K562 (cell line): ENCODE measurements around the gene SERPINE2. TPM values are rescaled to one million over a fixed set of nuclear protein-coding genes. Genes with fewer than 3 reads are reported as not detected.
"Not testable (repeated sequence)": the region's sequence is repeated elsewhere in the genome, so short reads cannot be mapped to it uniquely, and the experiment has no call there.

Experiments
- ATAC-seq: fragments of 200-7000 bp; cut with Tn5 transposase; 3 replicates; pipeline ENCODE4 v1.9.1; 2020; ENCODE audit warnings: moderate library complexity
- BruUV-seq: library from RNA; stranded (reverse); fragments of 400-500 nt; replicated peaks from 2 replicates; lab custom pipeline; 2021; lab: Mats Ljungman, UMichigan
- CTCF ChIA-PET: fragments of 300-600 bp; formaldehyde crosslinking; extraction: SDS; loops from one replicate; lab custom pipeline; 2021; ENCODE audit warnings: low intra/inter-chr PET ratio; lab: Yijun Ruan, JAX
- POLR2A ChIA-PET: fragments of 300-600, 350-650 bp; sonication (Branson Sonifier 250); formaldehyde crosslinking; extraction: SDS; loops from one replicate; lab custom pipeline; 2021; ENCODE audit warnings: antibody characterized with exemption, inconsistent platforms; lab: Yijun Ruan, JAX
- DNase-seq, 4 experiments: peaks; one replicate each; pipeline versions ENCODE4 v3.0.0 to v3.0.0-alpha.2; 2011 to 2018; ENCODE audit warnings: low spot score in 3 of 4, mixed read lengths in 3 of 4; ENCODE audit errors: extremely low read depth in 1 of 4
- FAIRE-seq: peaks from 2 replicates; lab custom pipeline; 2011; peaks lifted over from hg19 to GRCh38; lab: Jason Lieb, UNC
- H2AFZ ChIP-seq: 2 replicates; pipeline ENCODE4 v1.6.0; 2011; ENCODE audit warnings: low read depth, low read length, control low read depth, inconsistent platforms
- H3K27ac ChIP-seq: fragments of 200-600 bp; 3 replicates; pipeline ENCODE4 v1.8.0; 2011; ENCODE audit warnings: low read depth, mild to moderate bottlenecking, control low read depth, inconsistent platforms, low read length, moderate library complexity, mixed read lengths; ENCODE audit errors: extremely low read depth
- H3K27me3 ChIP-seq, 2 experiments: fragments of 300-600 bp in 1 of 2; 2 replicates in 1 of 2; 3 replicates in 1 of 2; pipeline versions ENCODE4 v1.6.0 to v1.8.0; 2011; ENCODE audit warnings: inconsistent platforms in 2 of 2, low read length in 2 of 2, mild to moderate bottlenecking in 1 of 2, mixed read lengths in 1 of 2, moderate library complexity in 1 of 2; ENCODE audit not compliant: control insufficient read depth in 2 of 2, insufficient read depth in 2 of 2
- H3K36me3 ChIP-seq: fragments of 300-600 bp; 3 replicates; pipeline ENCODE4 v1.8.0; 2011; ENCODE audit warnings: mild to moderate bottlenecking, low read length, inconsistent platforms; ENCODE audit not compliant: control insufficient read depth, insufficient read depth
- H3K4me1 ChIP-seq, 2 experiments: fragments of 200-600 bp in 1 of 2; replicated peaks in 1 of 2; 2 replicates in 1 of 2; 3 replicates in 1 of 2; pipeline versions ENCODE4 v1.5.1 to v1.8.0; 2011; ENCODE audit warnings: inconsistent platforms in 2 of 2, low read length in 2 of 2, mild to moderate bottlenecking in 1 of 2, mixed read lengths in 1 of 2, moderate library complexity in 1 of 2; ENCODE audit not compliant: control insufficient read depth in 2 of 2, insufficient read depth in 2 of 2
- H3K4me2 ChIP-seq: 2 replicates; pipeline ENCODE4 v1.6.1; 2011; ENCODE audit warnings: low read length, control low read depth, inconsistent platforms, mixed read lengths; ENCODE audit not compliant: insufficient read depth
- H3K4me3 ChIP-seq: fragments of 200-600 bp; sonication (generic), shearing (Covaris generic); 2 replicates; pipeline ENCODE4 v1.5.1; 2016; ENCODE audit warnings: control low read depth, inconsistent platforms
- H3K79me2 ChIP-seq: fragments of 200-600 bp; 3 replicates; pipeline ENCODE4 v1.8.0; 2011; ENCODE audit warnings: low read length, inconsistent platforms; ENCODE audit not compliant: control insufficient read depth, insufficient read depth
- H3K9ac ChIP-seq, 2 experiments: 2 replicates each; pipeline versions ENCODE4 v1.6.0 to v1.6.1; 2011; ENCODE audit warnings: low read depth in 2 of 2, low read length in 2 of 2, control low read depth in 1 of 2, inconsistent platforms in 1 of 2, mild to moderate bottlenecking in 1 of 2, mixed read lengths in 1 of 2; ENCODE audit not compliant: insufficient read depth in 1 of 2
- H3K9me1 ChIP-seq: one replicate; pipeline ENCODE4 v1.6.0; 2011; ENCODE audit warnings: inconsistent platforms, mild to moderate bottlenecking, low read length, moderate library complexity; ENCODE audit not compliant: control insufficient read depth, insufficient read depth
- H3K9me3 ChIP-seq: replicated peaks from 2 replicates; pipeline ENCODE4 v1.5.1; 2011; ENCODE audit warnings: low read depth, low read length, inconsistent platforms; ENCODE audit not compliant: control insufficient read depth, insufficient read depth
- H4K20me1 ChIP-seq: replicated peaks from 2 replicates; pipeline ENCODE4 v1.6.1; 2011; ENCODE audit warnings: low read length, inconsistent platforms, mixed read lengths; ENCODE audit not compliant: control insufficient read depth, insufficient read depth
- CC2D1A ChIP-seq: fragments of 450-650 bp; IDR thresholded peaks from 2 replicates; pipeline ENCODE4 v1.6.1; 2017; ENCODE audit warnings: mild to moderate bottlenecking
- MYNN ChIP-seq, 2 experiments: sonication (generic); formaldehyde crosslinking in 1 of 2; IDR thresholded peaks; 2 replicates each; pipeline versions ENCODE4 v1.5.0 to v1.6.1; 2016 to 2020; ENCODE audit warnings: antibody characterized with exemption in 1 of 2, missing genetic modification reagents in 1 of 2
- TRIM24 ChIP-seq, 2 experiments: fragments of 450-650 bp; IDR thresholded peaks; 2 replicates each; pipeline ENCODE4 v1.6.1; 2016
- WGBS: fragments of 100-300 bp; shearing (Covaris generic); methylation state at CpG from one replicate; pipeline ENCODE4 v1.1.6; 2016; ENCODE audit warnings: low coverage, mixed read lengths; ENCODE audit not compliant: insufficient coverage; ENCODE audit errors: missing lambda C conversion rate; 5-methylcytosine and 5-hydroxymethylcytosine counted together
- in situ Hi-C: fragments of 300-500 bp; cut with MboI; formaldehyde crosslinking; loops from 4 replicates; pipeline ENCODE4 v1.15.0; 2018; ENCODE audit warnings: inconsistent platforms, mixed read lengths
- intact Hi-C: fragments of 100-400 bp; cut with micrococcal nuclease; formaldehyde crosslinking; loops from 2 replicates; pipeline ENCODE4 v1.14.2; 2022
- polyA plus RNA-seq, 8 experiments: library from polyadenylated mRNA; depleted of rRNA in 4 of 8; stranded (reverse) in 5 of 8; unstranded in 3 of 8; fragments of >200 nt; fragmentation: Nextera tagmentation in 2 of 8; fragmentation: Illumina TruSeq in 1 of 8; extraction: Ambion mirVana in 2 of 8; extraction: Trizol in 1 of 8; gene quantifications; 2 replicates each; pipeline versions ENCODE4 v1.2.1 to v1.2.3, GENCODE V29; 2011 to 2014; ENCODE audit warnings: inconsistent platforms in 1 of 8, missing spikeins in 1 of 8
- total RNA-seq, 7 experiments: library from RNA; depleted of rRNA in 6 of 7; stranded (reverse); fragments of >200 nt in 6 of 7; fragmentation: Illumina TruSeq in 2 of 7; extraction: Trizol in 2 of 7; gene quantifications; 2 replicates each; pipeline versions ENCODE4 v1.2.1 to v1.2.3, GENCODE V29; 2011 to 2021; ENCODE audit warnings: low replicate concordance in 1 of 7

The SERPINE2 gene
- total and polyA plus RNA-seq, 9 of the 15 experiments (the other 6 are each of a cell fraction or from before 2014, with no cell fraction given) = 0.03 to 0.16 (median 0.13) TPM; not detected in 6

DNA sequence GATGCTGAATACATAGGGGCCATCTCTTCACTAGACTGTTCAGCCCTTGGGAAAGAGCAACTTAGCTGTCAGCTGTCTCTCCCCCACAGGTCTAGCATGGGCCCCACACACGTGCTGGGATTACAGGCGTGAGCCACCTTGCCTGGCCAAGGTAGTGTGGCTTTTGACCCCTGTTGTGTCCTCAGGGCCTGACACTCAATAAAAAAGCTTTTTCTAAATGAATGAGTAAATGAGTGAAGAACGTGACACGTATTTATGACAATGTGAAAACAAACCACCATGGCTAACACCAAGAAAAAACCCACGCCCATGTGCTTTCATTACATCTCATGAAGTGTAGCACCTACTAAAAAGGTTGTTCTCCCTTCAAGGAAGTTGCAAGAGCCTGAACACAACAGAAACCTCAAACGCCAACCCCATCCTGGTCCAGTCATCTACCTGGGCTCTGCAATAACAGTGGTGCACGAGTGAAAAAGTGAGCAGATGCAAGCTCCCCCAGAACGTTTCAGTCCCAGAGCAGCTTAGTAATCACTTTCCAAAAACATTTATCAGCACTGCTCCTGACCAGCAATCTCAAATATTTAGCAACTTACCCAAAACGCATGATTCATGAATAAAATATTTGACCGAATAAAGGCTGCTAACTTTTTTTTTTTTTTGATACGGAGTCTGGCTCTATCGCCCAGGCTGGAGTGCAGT, 97.4 kb downstream of the SERPINE2 start:
- Histone ChIP-seq H2AFZ (no peak overlapping the region), H3K9ac (no peak overlapping the region), H4K20me1 (no peaks in the 10 kb centered on the region), H3K9me1 (no peaks in the 10 kb centered on the region), H3K4me3 (no peak overlapping the region), H3K27ac (no peak overlapping the region), H3K4me2 (no peak overlapping the region)
- DNase-seq = no peak
- TF ChIP-seq MYNN (IDR thresholded peaks at IDR 0.05) = no peak
- TF ChIP-seq MYNN (CRISPR knock-in tag; IDR thresholded peaks at IDR 0.05) = no peak
- TF ChIP-seq, all 486 proteins: peak for 0
- in situ Hi-C loops (no loop called here), intact Hi-C loops (no loop called here)
- BruUV-seq = no TSS peak
- peaks cover 12 to 15% of the 10 kb centered on the region in 2 experiments for H3K4me1 ChIP-seq
- no peaks in the 10 kb centered on the region; the same call in 2 of the 3 replicates for H3K36me3 ChIP-seq
- POLR2A ChIA-PET = interaction anchor here (0.7 to 1.1 kb wide), 2 partner anchors 12 to 301 kb away, joined by 3 to 5 read pairs; no protein-coding TSS in a partner anchor
- peaks cover 2% of the 10 kb centered on the region; the same call in 1 of the 2 replicates for H3K9me3 ChIP-seq
- H3K27me3 ChIP-seq = no peaks in the 10 kb centered on the region
- H3K79me2 ChIP-seq = peaks cover 39% of the 10 kb centered on the region
- CTCF ChIA-PET = no interaction called here
- FAIRE-seq (no peak), ATAC-seq (no peak)
- 64% methylated on average over 10 of the region's 12 CpGs for WGBS

DNA sequence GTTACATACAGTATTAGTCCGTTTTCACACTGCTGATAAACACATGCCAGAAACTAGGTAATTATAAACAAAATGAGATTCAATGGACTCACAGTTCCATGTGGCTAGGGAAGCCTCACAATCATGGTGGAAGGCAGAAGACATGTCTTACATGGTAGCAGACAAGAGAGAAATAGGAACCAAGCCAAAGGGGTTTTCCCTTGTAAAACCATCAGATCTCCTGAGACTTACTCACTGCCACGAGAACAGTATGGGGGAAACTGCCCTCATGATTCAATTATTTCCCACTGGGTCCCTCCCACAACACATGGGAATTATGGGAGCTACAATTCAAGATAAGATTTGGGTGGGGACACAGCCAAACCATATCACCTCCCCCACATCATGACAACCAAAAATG, 99.6 kb downstream of the SERPINE2 start:
- H4K20me1 ChIP-seq, H3K4me1 ChIP-seq, in situ Hi-C loops, H3K9ac ChIP-seq, CTCF ChIA-PET, H3K27ac ChIP-seq, ATAC-seq, intact Hi-C loops, H3K36me3 ChIP-seq, H3K9me3 ChIP-seq, DNase-seq, FAIRE-seq, H3K4me2 ChIP-seq, BruUV-seq, POLR2A ChIA-PET, H3K9me1 ChIP-seq, H2AFZ ChIP-seq, H3K4me3 ChIP-seq, H3K27me3 ChIP-seq: not testable (repeated sequence)
- whole genome bisulfite sequencing = 46% methylated on average over 2 of the region's 2 CpGs
- TF ChIP-seq TRIM24 (IDR thresholded peaks at IDR 0.05) (peak in 1 of 2 experiments; percentile 40; a peak in 1 of 4 replicates), CC2D1A (0 out of 2 replicates have a peak, but pooled peaks have one; percentile 30)
- peaks cover 32% of the 10 kb centered on the region for H3K79me2 ChIP-seq
